Activated naive CD4-positive, alpha-beta T cell treated with anti-CD3 and anti-CD28 coated beads, Interleukin-2, amount 50 U/mL, for 72 hours (primary cell): ENCODE results near the gene TCOF1. TPM values are rescaled to one million over a fixed set of nuclear protein-coding genes. Genes with fewer than 3 reads are reported as not detected.

Experiments
- ATAC-seq, 2 donors: fragments of 150-1000 bp; cut with Tn5 transposase; 2 replicates each; pipeline ENCODE4 v1.10.0; 2021; ENCODE audit warnings: mild to moderate bottlenecking in 2 of 2, moderate library complexity in 2 of 2
- DNase-seq, 2 donors: peaks; one replicate each; pipeline ENCODE4 v3.0.0; 2021 to 2022; ENCODE audit warnings: low spot score in 2 of 2
- H3K27ac Mint-ChIP-seq, 2 donors: one replicate each; pipeline ENCODE4 v1.8.0; 2022; ENCODE audit warnings: mild to moderate bottlenecking in 2 of 2, mixed read lengths in 2 of 2
- H3K36me3 Mint-ChIP-seq, 2 donors: one replicate each; pipeline ENCODE4 v1.8.0; 2022; ENCODE audit warnings: mixed read lengths in 2 of 2
- H3K9me3 Mint-ChIP-seq, 2 donors: one replicate each; pipeline ENCODE4 v1.8.0; 2022; ENCODE audit warnings: mixed read lengths in 2 of 2
- total RNA-seq, 2 donors: library from RNA; stranded (reverse); gene quantifications; one replicate each; pipeline ENCODE4 v1.2.3, GENCODE V29; 2022

Gene TCOF1
- total RNA-seq, 2 donors from 2014 or later: 91.9 to 94.4 TPM

- Mint-ChIP-seq H3K9me3 (no peaks in the 10 kb centered on the region), H3K27ac (no peak overlapping the region)
- ATAC-seq: no peak
Observed at GRCh38 chr5:150321211-150321610, 36.3 kb upstream of the TCOF1 start.

GRCh38 chr5:150321784-150322183 is 35.7 kb upstream of the TCOF1 start:
- DNase-seq (no peak), ATAC-seq (no peak)
- no peak overlapping the region for H3K27ac Mint-ChIP-seq
- H3K36me3 Mint-ChIP-seq: no peaks in the 10 kb centered on the region
- no peaks in the 10 kb centered on the region for H3K9me3 Mint-ChIP-seq

More at GRCh38 chr5:150321211-150321610, 36.3 kb upstream of the TCOF1 start:
- no peak for DNase-seq
- H3K36me3 Mint-ChIP-seq: no peaks in the 10 kb centered on the region

DNA sequence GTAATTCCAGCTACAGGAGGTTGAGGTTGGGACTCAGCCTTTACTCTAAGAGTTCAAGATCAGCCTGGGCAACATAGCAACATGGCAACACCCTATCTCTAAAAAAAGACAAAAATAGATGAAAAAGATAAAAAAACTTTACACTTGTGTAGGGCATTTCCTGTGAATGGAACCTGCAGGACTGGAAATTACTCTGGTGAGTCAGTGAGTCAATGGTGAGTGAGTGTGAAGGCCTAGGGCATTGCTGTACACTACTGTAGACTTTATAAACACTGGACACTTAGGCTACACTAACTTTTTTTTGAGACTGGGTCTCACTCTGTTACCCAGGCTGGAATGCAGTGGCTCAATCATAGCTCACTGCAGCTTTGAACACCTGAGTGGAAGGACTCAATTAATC is 35.3 kb upstream of the TCOF1 start:
- ATAC-seq: no peak
- DNase-seq: no peak
- Mint-ChIP-seq H3K27ac (no peak overlapping the region), H3K36me3 (no peaks in the 10 kb centered on the region), H3K9me3 (no peaks in the 10 kb centered on the region)

DNA sequence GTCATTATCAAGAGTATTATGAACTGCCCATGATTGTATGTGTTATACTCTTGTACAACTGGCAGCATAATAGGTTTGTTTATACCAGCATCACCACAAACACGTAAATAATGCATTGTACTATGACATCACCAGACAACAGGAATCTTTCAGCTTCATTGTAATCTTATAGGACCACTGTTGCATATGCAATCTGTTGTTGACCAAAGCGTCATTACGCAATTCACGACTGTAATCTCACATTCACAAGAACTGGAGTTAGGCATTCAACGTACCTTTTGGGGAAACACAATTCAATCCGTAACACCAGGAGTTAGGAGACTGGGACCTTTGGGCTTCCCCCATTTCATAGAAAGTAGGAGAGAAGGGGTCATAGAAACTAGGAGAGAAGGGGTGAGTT is 34.4 kb upstream of the TCOF1 start:
- Mint-ChIP-seq H3K27ac (no peak overlapping the region), H3K36me3 (no peaks in the 10 kb centered on the region), H3K9me3 (no peaks in the 10 kb centered on the region)
- ATAC-seq (no peak), DNase-seq (no peak)

- Mint-ChIP-seq H3K9me3 (no peaks in the 10 kb centered on the region), H3K36me3 (no peaks in the 10 kb centered on the region), H3K27ac (no peak overlapping the region)
- DNase-seq (no peak), ATAC-seq (no peak)
Observed at GRCh38 chr5:150323819-150324218, 33.7 kb upstream of the TCOF1 start.

GRCh38 chr5:150325426-150325825 is 32.1 kb upstream of the TCOF1 start:
- Mint-ChIP-seq H3K27ac (no peak overlapping the region), H3K36me3 (no peaks in the 10 kb centered on the region), H3K9me3 (no peaks in the 10 kb centered on the region)
- ATAC-seq (no peak), DNase-seq (no peak)

- no peaks in the 10 kb centered on the region for H3K9me3 Mint-ChIP-seq
- no peaks in the 10 kb centered on the region for H3K36me3 Mint-ChIP-seq
Observed at GRCh38 chr5:150326707-150327106, 30.8 kb upstream of the TCOF1 start.

GRCh38 chr5:150327139-150327538 is 30.4 kb upstream of the TCOF1 start:
- no peak overlapping the region for H3K27ac Mint-ChIP-seq
- H3K9me3 Mint-ChIP-seq: no peaks in the 10 kb centered on the region
- DNase-seq (no peak), ATAC-seq (no peak)
- H3K36me3 Mint-ChIP-seq: no peaks in the 10 kb centered on the region

More at GRCh38 chr5:150326707-150327106, 30.8 kb upstream of the TCOF1 start:
- H3K27ac Mint-ChIP-seq: no peak overlapping the region
- DNase-seq (no peak), ATAC-seq (no peak)

DNA sequence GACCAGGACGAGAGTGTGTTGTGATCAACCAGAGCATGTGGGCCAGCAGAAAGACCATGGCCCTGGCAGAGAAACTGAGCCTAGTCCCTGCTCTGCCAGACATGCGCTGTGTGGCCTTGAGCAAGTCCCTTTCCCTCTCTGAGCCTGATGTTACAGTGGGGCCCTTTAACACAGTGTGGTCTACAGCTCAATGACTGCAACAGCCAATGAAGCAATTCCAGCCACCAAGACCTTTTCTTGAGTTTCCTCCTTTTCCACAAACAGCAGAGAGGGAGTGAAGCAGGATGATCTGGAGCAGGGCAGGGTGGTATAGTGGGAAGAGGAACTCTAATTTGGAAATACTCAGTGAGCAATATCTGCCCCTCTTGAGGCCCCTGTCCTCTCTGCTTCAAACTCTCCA is 29.0 kb upstream of the TCOF1 start:
- H3K9me3 Mint-ChIP-seq: no peaks in the 10 kb centered on the region
- ATAC-seq (no peak), DNase-seq (no peak)
- no peaks in the 10 kb centered on the region for H3K36me3 Mint-ChIP-seq
- peak overlapping the region in 1 of 2 donors; percentile 10 for H3K27ac Mint-ChIP-seq

DNA sequence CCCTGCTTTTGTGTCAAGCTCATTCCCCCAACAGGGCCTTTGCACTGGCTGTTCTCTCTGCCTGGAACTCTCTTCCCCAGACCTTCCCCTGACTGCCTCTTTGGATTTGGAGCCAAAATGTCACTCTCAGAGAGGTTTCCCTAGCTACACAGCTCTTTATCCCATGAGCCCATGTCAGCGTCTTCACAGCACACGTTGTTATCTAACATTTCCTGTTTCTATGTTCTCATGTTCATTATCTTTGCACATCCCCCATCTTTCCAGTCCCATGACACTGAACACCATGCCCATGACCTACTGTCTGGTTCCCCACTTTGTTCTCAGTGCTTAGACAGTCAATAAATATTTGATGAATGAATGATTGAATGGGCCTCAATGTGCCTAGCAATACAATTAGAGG is 28.5 kb upstream of the TCOF1 start:
- H3K9me3 Mint-ChIP-seq: no peaks in the 10 kb centered on the region
- no peaks in the 10 kb centered on the region for H3K36me3 Mint-ChIP-seq
- ATAC-seq: no peak
- H3K27ac Mint-ChIP-seq: peak overlapping the region in 1 of 2 donors; percentile 10
- DNase-seq: no peak

- Mint-ChIP-seq H3K36me3 (no peaks in the 10 kb centered on the region), H3K27ac (no peak overlapping the region), H3K9me3 (no peaks in the 10 kb centered on the region)
- ATAC-seq: no peak
- no peak for DNase-seq
Observed at GRCh38 chr5:150329881-150330876, 27.3 kb upstream of the TCOF1 start.

DNA sequence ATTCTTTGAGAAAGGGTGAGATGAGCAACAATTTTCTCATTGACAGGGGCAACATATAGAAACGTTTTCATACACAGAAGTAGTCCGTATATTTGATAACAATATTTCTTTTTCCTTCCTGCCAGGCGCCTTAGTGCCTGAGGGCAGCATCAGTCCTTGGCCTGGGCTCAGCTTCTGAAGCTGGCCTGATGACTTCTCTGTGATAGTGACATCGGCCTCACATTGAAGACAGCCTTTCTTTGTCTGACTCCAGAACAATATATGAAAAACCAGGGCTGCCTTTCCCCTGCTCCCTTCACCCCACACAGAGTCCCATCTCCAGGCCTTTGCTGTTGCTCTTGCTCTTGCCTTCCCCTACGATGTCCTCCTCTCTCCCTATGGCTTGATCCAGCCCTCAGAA is 24.1 kb upstream of the TCOF1 start:
- DNase-seq: no peak
- Mint-ChIP-seq H3K36me3 (no peaks in the 10 kb centered on the region), H3K27ac (no peak overlapping the region), H3K9me3 (no peaks in the 10 kb centered on the region)
- ATAC-seq: no peak

DNA sequence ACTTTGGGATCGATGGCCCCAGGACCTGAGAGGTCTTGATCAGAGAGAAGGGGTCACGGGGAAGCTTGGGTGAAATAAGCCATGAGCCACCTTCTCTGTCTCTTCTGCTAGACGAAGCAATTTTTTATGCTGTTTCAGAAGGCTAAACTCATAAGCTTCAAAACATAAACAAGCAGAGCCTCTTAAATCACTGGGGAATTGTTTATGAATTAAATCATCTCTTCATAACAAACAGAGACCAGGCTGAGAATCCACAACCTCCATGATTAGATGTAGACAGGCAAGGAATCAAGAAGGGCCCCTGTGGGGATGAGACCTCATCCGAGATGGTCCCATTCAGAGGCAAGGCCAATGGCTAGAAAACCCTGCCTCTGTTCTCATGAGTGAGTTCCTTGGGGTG is 21.7 kb upstream of the TCOF1 start:
- Mint-ChIP-seq H3K9me3 (no peaks in the 10 kb centered on the region), H3K27ac (no peak overlapping the region), H3K36me3 (no peaks in the 10 kb centered on the region)
- no peak for DNase-seq
- no peak for ATAC-seq

GRCh38 chr5:150338546-150338945 is 19.0 kb upstream of the TCOF1 start:
- H3K36me3 Mint-ChIP-seq: no peaks in the 10 kb centered on the region
- DNase-seq: no peak
- H3K9me3 Mint-ChIP-seq: no peaks in the 10 kb centered on the region
- no peak overlapping the region for H3K27ac Mint-ChIP-seq
- no peak for ATAC-seq

GRCh38 chr5:150339165-150339564 is 18.3 kb upstream of the TCOF1 start:
- DNase-seq: no peak
- no peaks in the 10 kb centered on the region for H3K36me3 Mint-ChIP-seq
- no peaks in the 10 kb centered on the region for H3K9me3 Mint-ChIP-seq
- no peak for ATAC-seq
- no peak overlapping the region for H3K27ac Mint-ChIP-seq

- DNase-seq (no peak), ATAC-seq (no peak)
- Mint-ChIP-seq H3K36me3 (no peaks in the 10 kb centered on the region), H3K9me3 (no peaks in the 10 kb centered on the region), H3K27ac (no peak overlapping the region)
Observed at GRCh38 chr5:150339841-150340240, 17.7 kb upstream of the TCOF1 start.

DNA sequence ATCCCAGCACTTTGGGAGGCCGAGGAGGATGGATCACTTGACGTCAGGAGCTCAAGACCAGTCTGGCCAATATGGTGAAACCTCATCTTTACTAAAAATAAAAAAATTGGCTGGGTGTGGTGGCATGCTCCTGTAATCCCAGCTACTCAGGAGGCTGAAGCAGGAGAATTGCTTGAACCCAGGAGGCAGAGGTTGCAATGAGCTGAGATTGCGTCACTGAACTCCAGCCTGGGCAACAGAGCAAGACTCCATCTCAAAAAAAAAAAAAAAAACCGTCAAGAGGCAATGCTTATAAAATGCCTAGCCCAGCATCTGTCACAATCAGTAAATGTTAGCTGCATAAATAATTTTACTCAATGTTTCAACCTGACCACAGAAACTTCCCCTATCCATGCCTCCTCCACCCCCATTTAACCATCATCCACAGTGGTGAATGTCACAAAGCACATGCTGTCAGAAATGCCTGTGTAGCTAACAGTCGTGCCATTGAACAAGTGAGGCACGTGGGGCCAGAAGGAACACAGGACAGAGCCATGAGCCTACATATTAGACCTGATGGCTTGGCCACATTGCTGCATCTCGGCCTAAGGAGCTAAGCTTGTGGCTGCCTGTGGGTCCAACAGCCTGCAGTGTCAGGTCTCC is 16.8 kb upstream of the TCOF1 start:
- H3K36me3 Mint-ChIP-seq: no peaks in the 10 kb centered on the region
- no peak for DNase-seq
- H3K27ac Mint-ChIP-seq: no peak overlapping the region
- ATAC-seq: peak; percentile 34 to 43
- H3K9me3 Mint-ChIP-seq: no peaks in the 10 kb centered on the region

GRCh38 chr5:150341331-150341730 is 16.2 kb upstream of the TCOF1 start:
- peak in 1 of 2 donors; percentile 9 for ATAC-seq
- H3K27ac Mint-ChIP-seq: no peak overlapping the region
- no peaks in the 10 kb centered on the region for H3K36me3 Mint-ChIP-seq
- no peaks in the 10 kb centered on the region for H3K9me3 Mint-ChIP-seq
- no peak for DNase-seq
